Adrenal gland (tissue), 12 donors: Measurements from ENCODE around the gene CDC40. TPM values are rescaled to one million over a fixed set of nuclear protein-coding genes. Genes with fewer than 3 reads are reported as not detected.

Experiments
- DNase-seq, 7 donors: peaks; one replicate each; pipeline ENCODE4 v3.0.0-alpha.2; 2019 to 2020
- H3K27ac ChIP-seq, 5 donors: fragments of 200-600 bp; sonication (generic) in 4 of 5; 1 replicate in 3 of 5; 2 replicates in 2 of 5; pipeline versions ENCODE4 v1.5.1 to v1.8.0; 2016 to 2020; ENCODE audit warnings: mild to moderate bottlenecking in 1 of 5
- H3K27me3 ChIP-seq: fragments of 200-600 bp; 2 replicates; pipeline ENCODE4 v1.8.0; 2021
- H3K36me3 ChIP-seq, 2 donors: fragments of 200-600 bp; replicated peaks in 1 of 2; 1 replicate in 1 of 2; 2 replicates in 1 of 2; pipeline versions ENCODE4 v1.5.1 to v1.8.0; 2018 to 2022
- H3K4me1 ChIP-seq, 2 donors: fragments of 200-600 bp; replicated peaks in 1 of 2; 1 replicate in 1 of 2; 2 replicates in 1 of 2; pipeline versions ENCODE4 v1.5.1 to v1.8.0; 2018 to 2021
- H3K4me3 ChIP-seq, 4 donors: fragments of 200-600 bp; sonication (generic) in 3 of 4; one replicate each; pipeline ENCODE4 v1.5.1; 2016 to 2018
- H3K9me3 ChIP-seq, 3 donors: fragments of 200-600 bp; sonication (generic) in 1 of 3; replicated peaks in 1 of 3; 1 replicate in 2 of 3; 2 replicates in 1 of 3; pipeline versions ENCODE4 v1.5.1 to v1.8.0; 2016 to 2021
- POLR2A ChIP-seq, 2 donors: fragments of 450-650 bp; IDR thresholded peaks; one replicate each; pipeline ENCODE4 v1.6.1; 2017; ENCODE audit warnings: antibody characterized with exemption in 2 of 2, mild to moderate bottlenecking in 2 of 2, moderate library complexity in 1 of 2
- WGBS, 4 donors: extraction: QIAGEN DNeasy Blood & Tissue Kit in 2 of 4; methylation state at CpG; one replicate each; pipeline versions ENCODE4 v1.1.5 to v1.1.7; 2013 to 2017; 5-methylcytosine and 5-hydroxymethylcytosine counted together
- intact Hi-C, 2 donors: fragments of 100-400 bp; cut with DNase I; formaldehyde crosslinking; loops; one replicate each; pipeline versions ENCODE4 v1.14.1 to v1.15.0; 2022 to 2023
- polyA plus RNA-seq, 3 donors: library from polyadenylated mRNA; stranded (reverse); fragments of 200-250 nt in 2 of 3; fragments of 350-450 nt in 1 of 3; fragmentation: Illumina TruSeq in 1 of 3; extraction: RNeasy Lipid Tissue Mini Kit (QIAGEN cat#74804) in 1 of 3; gene quantifications; one replicate each; pipeline ENCODE4 v1.2.3, GENCODE V29; 2013 to 2014
- total RNA-seq, 9 donors: library from RNA; depleted of rRNA in 4 of 9; stranded (reverse); fragments of >200 nt in 4 of 9; fragments of 120-200 nt in 1 of 9; fragmentation: NEBNext Ultra II Directional in 1 of 9; extraction: Animal tissue kit (Norgen Biotek cat#: 25700) in 1 of 9; gene quantifications; one replicate each; pipeline versions ENCODE4 v1.1.0 to v1.2.4, GENCODE V29; 2013 to 2023
- TF ChIP-seq, protein P1 (sequence below), 6 experiments: fragments of 450-650 bp in 4 of 6; fragments of 200-600 bp in 2 of 6; sonication (generic) in 1 of 6; IDR thresholded peaks; 1 replicate in 5 of 6; 2 replicates in 1 of 6; pipeline versions ENCODE4 v1.5.1 to v1.8.0; 2016 to 2021; ENCODE audit warnings: antibody characterized with exemption in 6 of 6, mild to moderate bottlenecking in 2 of 6, moderate library complexity in 1 of 6
- donor health status: healthy with polysubstance abuse.
- donor health status: Bipolar disorder and iron deficiency.
- donor health status: DM: yes; HTN: yes; CAD: no.
- donor health status: DM: no; HTN: no; CAD: no.
- donor health status: DM: no; HTN: no; CAD: no.
- donor health status: DM: yes; HTN: yes; CAD: no.

Gene CDC40
- total and polyA plus RNA-seq, 12 donors: 5.3 to 46.9 (median 29.0) TPM

GRCh38 chr6:110190726-110191125 is 10.5 kb downstream of the CDC40 start:
- WGBS, 4 donors: 90 to 96% (median 93%) methylated on average over 4 to 6 of the region's 6 CpGs
- intact Hi-C loops: no loop called here
- peaks cover 19 to 59% of the 10 kb centered on the region in 2 donors for H3K4me1 ChIP-seq
- TF ChIP-seq, protein P1, sequence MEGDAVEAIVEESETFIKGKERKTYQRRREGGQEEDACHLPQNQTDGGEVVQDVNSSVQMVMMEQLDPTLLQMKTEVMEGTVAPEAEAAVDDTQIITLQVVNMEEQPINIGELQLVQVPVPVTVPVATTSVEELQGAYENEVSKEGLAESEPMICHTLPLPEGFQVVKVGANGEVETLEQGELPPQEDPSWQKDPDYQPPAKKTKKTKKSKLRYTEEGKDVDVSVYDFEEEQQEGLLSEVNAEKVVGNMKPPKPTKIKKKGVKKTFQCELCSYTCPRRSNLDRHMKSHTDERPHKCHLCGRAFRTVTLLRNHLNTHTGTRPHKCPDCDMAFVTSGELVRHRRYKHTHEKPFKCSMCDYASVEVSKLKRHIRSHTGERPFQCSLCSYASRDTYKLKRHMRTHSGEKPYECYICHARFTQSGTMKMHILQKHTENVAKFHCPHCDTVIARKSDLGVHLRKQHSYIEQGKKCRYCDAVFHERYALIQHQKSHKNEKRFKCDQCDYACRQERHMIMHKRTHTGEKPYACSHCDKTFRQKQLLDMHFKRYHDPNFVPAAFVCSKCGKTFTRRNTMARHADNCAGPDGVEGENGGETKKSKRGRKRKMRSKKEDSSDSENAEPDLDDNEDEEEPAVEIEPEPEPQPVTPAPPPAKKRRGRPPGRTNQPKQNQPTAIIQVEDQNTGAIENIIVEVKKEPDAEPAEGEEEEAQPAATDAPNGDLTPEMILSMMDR (IDR thresholded peaks at IDR 0.05): no peak
- no peak for TF ChIP-seq POLR2A (IDR thresholded peaks at IDR 0.05)
- H3K9me3 ChIP-seq: no peaks in the 10 kb centered on the region
- no peak overlapping the region for H3K4me3 ChIP-seq
- no peak overlapping the region for H3K27ac ChIP-seq
- peaks cover 0 to 9% of the 10 kb centered on the region in 2 donors for H3K36me3 ChIP-seq
- no peak for DNase-seq
- H3K27me3 ChIP-seq: no peaks in the 10 kb centered on the region

GRCh38 chr6:110191477-110191876 is 11.2 kb downstream of the CDC40 start:
- 74 to 88% (median 79%) methylated on average over 2 of the region's 2 CpGs for WGBS, 4 donors

DNA sequence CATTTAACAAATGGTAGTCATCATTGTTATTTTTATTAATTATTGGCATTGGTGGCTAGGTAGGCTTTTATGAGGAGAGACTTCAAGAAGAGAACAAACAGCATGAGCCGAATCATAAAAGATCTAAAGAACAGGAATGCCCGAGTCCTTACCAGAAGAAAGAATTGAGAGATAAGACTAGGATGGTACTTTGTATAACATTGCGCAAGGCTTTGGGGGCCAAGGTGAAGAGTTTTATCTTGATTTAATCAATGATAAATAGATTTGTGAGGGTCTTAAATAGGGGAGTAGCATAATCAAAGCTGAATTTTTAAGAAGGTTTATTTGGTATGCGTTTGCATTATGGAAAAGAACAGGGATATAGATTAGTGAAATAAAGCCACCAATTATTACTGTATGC is 15.4 kb downstream of the CDC40 start:
- no peaks in the 10 kb centered on the region for H3K9me3 ChIP-seq
- intact Hi-C loops: no loop called here
- no peak for DNase-seq
- peaks cover 0 to 9% of the 10 kb centered on the region in 2 donors for H3K36me3 ChIP-seq
- TF ChIP-seq, protein P1 (IDR thresholded peaks at IDR 0.05): no peak
- TF ChIP-seq POLR2A (IDR thresholded peaks at IDR 0.05): no peak
- peaks cover 0 to 22% of the 10 kb centered on the region in 2 donors for H3K4me1 ChIP-seq
- H3K4me3 ChIP-seq: no peak overlapping the region
- 62 to 74% (median 67%) methylated on average over 4 of the region's 4 CpGs for WGBS, 4 donors
- no peaks in the 10 kb centered on the region for H3K27me3 ChIP-seq
- no peak overlapping the region for H3K27ac ChIP-seq

More at GRCh38 chr6:110191477-110191876, 11.2 kb downstream of the CDC40 start:
- H3K4me1 ChIP-seq: peaks cover 12 to 51% of the 10 kb centered on the region in 2 donors
- no peaks in the 10 kb centered on the region for H3K27me3 ChIP-seq
- intact Hi-C loops: no loop called here
- no peak for DNase-seq
- H3K4me3 ChIP-seq: no peak overlapping the region
- H3K27ac ChIP-seq: no peak overlapping the region
- no peak for TF ChIP-seq POLR2A (IDR thresholded peaks at IDR 0.05)
- TF ChIP-seq, protein P1 (IDR thresholded peaks at IDR 0.05): no peak
- peaks cover 0 to 9% of the 10 kb centered on the region in 2 donors for H3K36me3 ChIP-seq
- H3K9me3 ChIP-seq: no peaks in the 10 kb centered on the region

DNA sequence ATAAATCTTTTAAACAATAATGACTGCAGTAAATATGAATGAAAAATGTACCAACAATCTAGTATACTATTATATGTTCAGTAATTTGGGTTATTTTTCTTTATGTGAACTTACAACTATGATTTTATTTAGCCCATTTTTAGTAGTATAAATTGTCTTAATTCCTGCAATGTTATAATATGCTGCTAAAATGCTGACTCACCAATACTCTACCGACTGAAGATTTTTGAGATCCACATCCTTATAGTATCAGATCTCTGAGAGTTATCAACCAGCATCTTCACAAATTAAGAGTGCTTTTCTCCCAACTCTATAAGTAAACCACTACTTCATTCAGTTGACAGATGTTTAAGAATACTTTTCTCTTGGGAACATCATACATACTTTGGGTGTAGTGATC is 16.6 kb downstream of the CDC40 start:
- no peak overlapping the region for H3K27ac ChIP-seq
- H3K27me3 ChIP-seq: no peaks in the 10 kb centered on the region
- peaks cover 0 to 20% of the 10 kb centered on the region in 2 donors for H3K4me1 ChIP-seq
- intact Hi-C loops: no loop called here
- 66 to 78% (median 72%) methylated on average over 1 of the region's 1 CpG for WGBS, 4 donors
- no peak overlapping the region for H3K4me3 ChIP-seq
- peaks cover 0 to 9% of the 10 kb centered on the region in 2 donors for H3K36me3 ChIP-seq
- H3K9me3 ChIP-seq: no peaks in the 10 kb centered on the region
- no peak for DNase-seq
- TF ChIP-seq, protein P1 (IDR thresholded peaks at IDR 0.05): no peak
- no peak for TF ChIP-seq POLR2A (IDR thresholded peaks at IDR 0.05)
